SH-SY5Y (cell line): ENCODE data around the gene SNRK.

Source experiments
- GATA2 ChIP-seq: IDR thresholded peaks from 2 replicates; pipeline ENCODE4 v1.6.1; 2011; ENCODE audit warnings: mild to moderate bottlenecking, low read depth, low read length
- GATA3 ChIP-seq: IDR thresholded peaks from 2 replicates; pipeline ENCODE4 v1.6.1; 2011; ENCODE audit warnings: low read depth, mild to moderate bottlenecking, low read length, moderate library complexity

SNRK gene

GRCh38 chr3:43340403-43340802, 54.1 kb downstream of the SNRK start:
- no peak for TF ChIP-seq GATA2
- no peak for TF ChIP-seq GATA3

GRCh38 chr3:43341788-43342187, 55.4 kb downstream of the SNRK start:
- TF ChIP-seq GATA3 (no peak), GATA2 (no peak)

DNA sequence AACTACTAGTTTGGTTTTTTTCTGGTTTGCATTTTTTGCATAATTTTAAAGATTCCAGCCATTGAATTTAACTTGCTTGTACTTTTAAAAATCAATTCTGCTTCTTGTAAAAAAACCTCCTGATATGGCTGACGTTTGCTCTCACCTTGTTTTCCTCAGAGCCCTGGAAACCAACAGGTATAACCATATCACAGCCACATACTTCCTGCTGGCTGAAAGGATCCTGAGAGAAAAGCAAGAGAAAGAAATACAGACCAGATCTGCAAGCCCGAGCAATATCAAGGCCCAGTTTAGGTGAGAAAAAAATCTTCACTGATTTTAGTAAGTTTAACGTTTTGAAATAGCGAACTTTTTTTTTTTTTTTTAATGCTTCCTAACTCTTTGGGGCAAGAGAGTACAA, 56.8 kb downstream of the SNRK start:
- TF ChIP-seq GATA3 = no peak
- TF ChIP-seq GATA2 = no peak

- TF ChIP-seq GATA3 (no peak), GATA2 (no peak)
Observed at GRCh38 chr3:43343815-43344214, 57.5 kb downstream of the SNRK start.

- TF ChIP-seq GATA2 (no peak), GATA3 (no peak)
Observed at GRCh38 chr3:43344520-43344919, 58.2 kb downstream of the SNRK start.

DNA sequence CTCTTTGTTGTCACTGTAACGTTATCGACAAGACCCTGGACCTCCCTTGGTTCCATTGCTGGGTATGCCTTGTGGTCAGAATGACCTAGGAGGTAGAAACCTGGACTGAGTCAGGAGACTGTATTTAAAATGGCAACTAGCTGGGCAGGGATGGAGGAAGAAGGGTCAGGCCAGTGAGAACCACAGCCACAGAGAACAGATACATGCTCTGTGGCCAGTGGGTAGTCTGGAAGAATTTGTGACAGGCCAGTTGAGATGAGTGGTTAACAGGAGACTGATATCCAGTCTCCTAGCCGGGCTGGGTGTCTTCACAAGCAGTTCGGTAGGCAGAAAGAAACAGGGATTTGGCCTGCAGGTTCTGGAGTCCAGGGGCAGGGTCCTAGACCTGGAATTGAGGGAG, 58.9 kb downstream of the SNRK start:
- TF ChIP-seq GATA2 = no peak
- no peak for TF ChIP-seq GATA3

DNA sequence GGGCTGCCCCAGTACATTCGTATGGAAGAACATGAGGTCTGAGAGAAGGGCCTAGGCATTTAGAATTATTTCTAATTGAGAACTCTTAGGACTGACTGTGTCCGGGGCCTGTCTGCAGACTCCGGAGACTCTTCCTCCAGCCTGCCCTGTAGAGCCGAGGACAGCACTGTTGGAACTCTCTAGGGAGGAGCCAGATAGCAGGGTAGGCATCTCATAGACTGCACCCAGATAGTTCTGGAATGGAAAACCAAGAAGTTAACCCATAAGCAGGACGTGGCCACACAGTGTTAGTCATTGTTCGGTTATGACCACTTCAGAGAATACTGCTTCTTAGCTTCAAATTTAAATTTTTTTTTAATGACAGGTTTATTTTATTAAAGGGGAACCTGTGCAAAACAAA, 59.5 kb downstream of the SNRK start:
- TF ChIP-seq GATA3 (no peak), GATA2 (no peak)

- TF ChIP-seq GATA2 (no peak), GATA3 (no peak)
Observed at GRCh38 chr3:43346978-43347749, 60.8 kb downstream of the SNRK start.

- no peak for TF ChIP-seq GATA2
Observed at GRCh38 chr3:43347774-43348173, 61.4 kb downstream of the SNRK start.

GRCh38 chr3:43348350-43348749, 62.0 kb downstream of the SNRK start:
- no peak for TF ChIP-seq GATA2
- TF ChIP-seq GATA3 = no peak

GRCh38 chr3:43348852-43349574, 62.7 kb downstream of the SNRK start:
- TF ChIP-seq GATA2 = no peak
- TF ChIP-seq GATA3 = no peak

DNA sequence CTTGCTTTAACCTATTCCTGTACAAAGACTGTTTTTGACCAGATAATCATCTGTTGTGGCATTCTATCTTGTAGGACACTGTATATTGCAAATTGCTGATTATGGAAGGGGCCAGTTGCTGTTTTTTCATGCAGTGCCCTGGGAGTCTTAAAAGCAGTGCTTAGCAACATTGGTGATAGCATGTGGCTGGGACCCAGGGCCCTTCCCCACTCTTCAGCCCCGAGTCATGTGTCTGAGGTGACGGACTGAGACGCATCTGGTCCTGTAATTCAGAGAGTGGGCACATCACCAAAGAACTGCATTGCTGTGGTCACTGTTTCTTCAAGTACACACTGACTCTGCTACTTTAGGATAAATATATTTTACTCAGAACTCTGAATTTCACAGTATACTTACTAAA, 63.4 kb downstream of the SNRK start:
- TF ChIP-seq GATA2 (0 out of 2 replicates have a peak, but pooled peaks have one; percentile 8), GATA3 (no peak)

GRCh38 chr3:43353393-43353792, 67.1 kb downstream of the SNRK start:
- TF ChIP-seq GATA3 = no peak

GRCh38 chr3:43353923-43354670, 67.8 kb downstream of the SNRK start:
- TF ChIP-seq GATA2 (no peak), GATA3 (no peak)
